ACHN (cell line): Measurements from ENCODE around the gene TNNT2.

Experiments used
- DNase-seq: peaks from one replicate; pipeline ENCODE4 v3.0.0-alpha.2; 2015
- in situ Hi-C: cut with HindIII; loops from 2 replicates; pipeline ENCODE4 v1.10.0; 2017; ENCODE audit warnings: low sequenced_read_pairs, low pct_ligation_motif_present, low pct_unique_long_range_greater_than_20kb

Gene TNNT2

DNA sequence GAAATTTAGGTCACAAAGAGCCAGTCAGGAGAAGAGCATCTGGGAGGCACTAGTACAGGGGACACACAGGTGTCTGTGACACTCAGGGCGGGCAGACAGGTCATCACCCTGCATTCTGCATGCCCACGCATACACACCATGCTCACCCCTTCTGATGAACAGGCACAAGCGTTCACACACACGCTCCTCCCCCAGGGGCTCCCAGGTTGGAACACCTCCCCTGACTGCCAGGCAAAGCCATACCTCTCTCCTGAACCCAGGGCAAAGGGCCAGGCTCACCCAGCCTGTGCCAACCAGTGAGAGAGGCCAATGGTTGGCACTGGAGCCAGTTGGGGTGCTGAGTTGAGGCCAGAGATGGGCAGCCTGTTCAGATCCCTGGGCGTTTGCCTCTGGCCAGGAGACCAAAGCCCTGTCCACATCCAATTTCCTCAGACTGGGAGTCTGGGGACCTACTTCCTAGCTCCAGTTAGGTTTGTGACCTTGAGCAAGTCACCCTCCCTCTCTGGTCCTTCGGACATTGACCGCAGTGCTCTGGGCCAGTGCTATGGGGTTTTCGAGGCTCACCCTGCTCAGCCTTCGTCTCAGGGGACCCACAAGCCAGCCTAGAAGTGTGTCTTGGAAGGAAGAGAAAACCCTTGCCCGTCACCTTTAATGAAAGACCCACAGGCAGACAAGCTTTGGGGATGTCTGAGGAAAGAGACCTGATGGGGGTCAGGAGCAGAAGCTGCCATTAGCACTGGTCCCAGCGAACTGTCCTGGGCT, 27.4 kb upstream of the TNNT2 start:
- DNase-seq: no peak
- in situ Hi-C loops: no loop called here

DNA sequence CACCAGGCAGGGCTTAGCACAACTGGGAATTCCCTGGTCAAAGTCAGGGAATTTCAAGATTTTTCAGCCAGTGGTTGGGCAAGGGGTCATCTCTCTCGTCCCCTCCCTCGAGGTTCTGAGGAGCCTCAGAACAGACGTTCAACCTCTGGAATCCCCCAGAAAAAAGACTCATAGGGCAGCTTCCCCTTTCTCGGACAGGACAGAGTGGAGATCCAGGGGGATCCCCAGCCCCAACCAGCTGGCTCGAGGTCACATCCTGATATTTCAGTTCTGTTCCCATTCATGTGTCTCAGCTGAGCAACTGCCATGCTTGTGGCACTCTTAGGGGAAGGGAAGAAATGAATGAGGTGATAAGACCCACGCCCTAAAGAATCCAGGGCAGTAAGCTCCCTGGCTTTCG, 26.6 kb upstream of the TNNT2 start:
- no peak for DNase-seq
- in situ Hi-C loops: no loop called here

GRCh38 chr1:201403359-201403758, 25.9 kb upstream of the TNNT2 start:
- in situ Hi-C loops: no loop called here
- no peak for DNase-seq

- in situ Hi-C loops: no loop called here
- no peak for DNase-seq
These were observed 24.2 kb upstream of the TNNT2 start for GRCh38 chr1:201401700-201402099.

- in situ Hi-C loops: no loop called here
- no peak for DNase-seq
These were observed 23.4 kb upstream of the TNNT2 start for GRCh38 chr1:201400852-201401230.

GRCh38 chr1:201400212-201400851, 22.9 kb upstream of the TNNT2 start:
- DNase-seq: no peak
- in situ Hi-C loops: no loop called here

GRCh38 chr1:201399352-201400126, 22.1 kb upstream of the TNNT2 start:
- in situ Hi-C loops: no loop called here
- no peak for DNase-seq

DNA sequence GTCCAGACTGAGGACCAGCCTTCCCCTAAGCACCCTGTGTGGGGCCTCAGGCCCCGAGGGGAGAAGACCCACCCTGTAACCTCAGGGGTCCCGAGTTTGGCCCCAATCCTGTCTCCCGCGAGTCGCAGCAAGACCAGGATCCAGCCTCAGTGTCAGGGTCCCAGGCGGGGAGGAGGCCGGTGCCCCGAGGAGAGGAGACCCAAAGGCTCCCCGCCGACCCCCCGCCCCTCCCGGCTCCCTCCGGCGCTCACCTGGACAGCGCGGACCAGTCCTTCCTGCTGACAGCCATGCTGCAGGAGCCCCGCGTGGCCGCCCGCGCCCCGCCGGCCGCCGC, 21.5 kb upstream of the TNNT2 start, which contains the start of gene LAD1:
Gene LAD1, minus strand, starts transcription at position 307 of the 334 bp plus-strand sequence. Its CDS starts 18 bp downstream, at position 289.
- no peak for DNase-seq
- in situ Hi-C loops: no loop called here

DNA sequence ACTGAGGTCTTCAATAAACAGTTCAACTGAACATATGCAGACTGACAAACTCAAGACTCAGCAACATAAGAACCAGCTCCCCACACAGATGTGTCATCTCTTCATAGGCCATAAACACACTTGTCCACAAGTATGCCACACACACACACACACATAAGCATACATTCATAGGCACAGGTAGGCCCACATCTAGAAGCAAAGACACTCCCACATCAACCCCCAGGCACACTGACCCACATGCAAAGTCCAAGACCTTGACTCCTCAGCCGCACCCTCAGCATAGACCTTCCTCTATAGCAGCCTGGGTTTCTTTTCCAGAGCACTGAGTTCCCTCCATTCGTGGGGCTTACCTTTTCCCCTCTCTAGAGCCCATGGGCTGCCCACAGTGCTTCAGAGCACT, 20.2 kb upstream of the TNNT2 start:
- no peak for DNase-seq
- in situ Hi-C loops: no loop called here

GRCh38 chr1:201396861-201397464, 19.5 kb upstream of the TNNT2 start:
- in situ Hi-C loops: no loop called here

GRCh38 chr1:201395936-201396335, 18.5 kb upstream of the TNNT2 start:
- DNase-seq: no peak
- in situ Hi-C loops: no loop called here

More at GRCh38 chr1:201396861-201397464, 19.5 kb upstream of the TNNT2 start:
- peak; percentile 88 for DNase-seq

GRCh38 chr1:201394591-201394990, 17.1 kb upstream of the TNNT2 start:
- in situ Hi-C loops: no loop called here
- no peak for DNase-seq

- in situ Hi-C loops: no loop called here
- DNase-seq: no peak
These were observed 15.6 kb upstream of the TNNT2 start for GRCh38 chr1:201393076-201393475.

DNA sequence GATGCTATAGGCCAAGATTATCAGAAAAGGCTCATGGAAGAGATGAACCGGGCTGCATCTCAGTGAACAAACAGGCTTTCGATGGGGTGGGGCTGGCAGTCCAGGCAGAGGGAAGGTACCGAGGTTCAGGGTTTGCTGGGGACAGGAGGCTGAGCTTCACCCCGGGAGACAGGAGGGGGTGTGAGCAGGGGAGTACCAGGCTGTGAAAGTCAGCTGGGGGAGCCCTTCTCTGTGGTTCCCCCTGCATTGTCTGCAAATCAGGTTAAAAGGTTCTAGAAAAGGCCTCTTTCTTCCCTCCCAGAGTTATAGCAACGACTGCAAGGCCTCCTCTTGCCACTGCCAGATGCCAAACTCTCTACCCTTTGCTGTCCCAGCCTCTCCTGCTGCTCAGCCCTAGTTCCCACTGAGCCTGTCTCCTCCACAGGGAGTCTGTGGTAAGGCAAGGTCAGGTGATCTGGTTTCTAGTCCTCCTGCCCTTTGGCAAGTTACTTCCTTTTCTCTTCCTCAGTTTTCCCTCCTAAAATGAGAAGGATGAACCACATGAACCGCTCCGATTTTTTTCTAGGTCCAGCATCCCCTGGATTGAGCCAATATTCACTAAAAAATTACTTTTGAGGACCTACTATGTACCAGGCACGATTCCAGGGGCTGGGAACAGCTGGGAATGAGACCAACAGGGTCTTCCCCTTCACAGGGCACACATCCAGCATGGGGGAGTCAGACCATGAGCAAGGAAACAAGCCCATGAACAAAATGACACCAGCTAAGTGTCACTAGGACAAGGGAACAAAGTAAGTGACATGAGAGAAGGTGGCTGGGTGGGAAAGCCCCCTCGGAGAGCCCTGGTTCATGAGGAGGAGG, 14.4 kb upstream of the TNNT2 start:
- in situ Hi-C loops: no loop called here
- DNase-seq: no peak

DNA sequence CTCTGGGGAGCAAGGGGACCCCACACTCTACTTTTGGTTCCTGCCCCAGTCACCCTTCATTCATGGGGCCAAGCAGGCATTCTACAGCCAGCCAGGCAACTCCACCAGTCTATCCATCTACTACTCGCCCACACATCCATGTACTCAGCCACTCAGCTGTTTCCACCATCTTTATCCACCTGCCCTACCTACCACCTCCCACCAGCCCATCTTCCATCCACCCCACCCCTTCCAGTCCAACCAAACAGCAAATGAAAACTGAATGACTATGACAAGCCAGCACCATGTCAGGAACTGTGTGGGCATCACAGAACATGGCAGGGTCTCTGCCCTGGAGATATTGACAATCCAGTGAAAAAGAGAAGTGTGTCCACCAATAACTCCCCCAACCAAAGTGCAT, 13.7 kb upstream of the TNNT2 start:
- DNase-seq: no peak

GRCh38 chr1:201389051-201389450, 11.6 kb upstream of the TNNT2 start:
- in situ Hi-C loops: no loop called here
- no peak for DNase-seq

More for the DNA sequence above, 13.7 kb upstream of the TNNT2 start:
- in situ Hi-C loops: no loop called here

- no peak for DNase-seq
- in situ Hi-C loops: no loop called here
These were observed 8.7 kb upstream of the TNNT2 start for GRCh38 chr1:201386208-201386607.

DNA sequence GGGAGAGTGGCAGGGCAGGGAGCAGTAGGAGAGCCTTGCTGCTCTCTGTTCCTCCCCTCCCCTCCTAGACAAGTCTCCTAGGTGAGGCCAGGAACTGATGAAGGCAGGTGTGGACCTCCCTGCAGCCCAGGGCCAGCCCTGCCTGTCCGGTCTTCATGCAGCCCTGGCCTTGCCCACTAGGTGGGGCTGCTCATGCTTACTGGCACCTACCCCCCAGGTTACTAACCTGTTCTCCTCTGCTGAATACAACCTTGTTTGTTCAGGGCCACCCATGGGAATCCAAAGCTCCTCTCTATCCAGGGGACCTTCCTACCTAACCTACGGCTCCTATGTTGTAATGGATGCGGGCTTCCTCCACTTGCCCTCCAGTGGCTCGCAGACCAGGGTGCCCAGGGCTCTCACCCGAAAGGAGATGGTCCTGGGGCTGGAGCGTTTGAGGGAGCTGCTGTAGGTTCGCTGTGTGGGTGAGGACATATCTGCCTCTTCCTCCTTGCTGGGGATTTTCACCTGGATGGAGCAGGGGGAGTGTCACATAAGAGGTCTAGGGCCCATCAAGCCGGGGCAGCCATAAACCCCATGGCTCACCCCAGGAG, 7.9 kb upstream of the TNNT2 start:
- DNase-seq: peak; percentile 70
- in situ Hi-C loops: no loop called here
